Measurements from ENCODE around the gene LINGO1. TPM values are rescaled to one million over a fixed set of nuclear protein-coding genes. Genes with fewer than 3 reads are reported as not detected.

LINGO1 gene
- total and polyA plus RNA-seq, 9 of the 15 experiments (the other 6 are each of a cell fraction or from before 2014, with no cell fraction given) = 0.07 to 15.3 (median 2.1) TPM

- H3K27me3 ChIP-seq (ENCODE audit: control insufficient read depth in 2 of 2, insufficient read depth in 2 of 2, low read length in 2 of 2) = peaks cover 19 to 27% of the 10 kb centered on the region in 2 experiments
- H3K27ac ChIP-seq (ENCODE audit: extremely low read depth, low read depth, low read length) = no peak overlapping the region
- intact Hi-C loops (cut with micrococcal nuclease) (no loop called here), in situ Hi-C loops (cut with MboI) (no loop called here)
- no peak overlapping the region for H3K4me2 ChIP-seq (ENCODE audit: insufficient read depth, low read length)
- WGBS (ENCODE audit: insufficient coverage, low coverage, missing lambda C conversion rate) = 6% methylated on average over 2 of the region's 3 CpGs
- H3K9me3 ChIP-seq (replicated peaks; ENCODE audit: control insufficient read depth, insufficient read depth, low read depth, low read length) = no peaks in the 10 kb centered on the region; the same call in 1 of the 2 replicates
- POLR2A ChIA-PET = no interaction called here
- DNase-seq (ENCODE audit: extremely low read depth in 1 of 4, low spot score in 3 of 4) = no peak
- no peaks in the 10 kb centered on the region for H3K79me2 ChIP-seq (ENCODE audit: control insufficient read depth, insufficient read depth, low read length)
- no peak overlapping the region for H2AFZ ChIP-seq (ENCODE audit: low read depth, low read length)
- no peaks in the 10 kb centered on the region for H3K9me1 ChIP-seq (ENCODE audit: control insufficient read depth, insufficient read depth, low read length)
- no peaks in the 10 kb centered on the region for H4K20me1 ChIP-seq (replicated peaks; ENCODE audit: control insufficient read depth, insufficient read depth, low read length)
- H3K4me1 ChIP-seq (replicated peaks in 1 of 2; ENCODE audit: control insufficient read depth in 2 of 2, insufficient read depth in 2 of 2, low read length in 2 of 2) = peaks cover 5 to 8% of the 10 kb centered on the region in 2 experiments
- no TSS peak for BruUV-seq (replicated peaks)
- no peak for TF ChIP-seq ZNF780A (CRISPR knock-in tag; IDR thresholded peaks at IDR 0.05)
- no peak for TF ChIP-seq ZC3H4 (CRISPR knock-in tag; IDR thresholded peaks at IDR 0.05; ENCODE audit: borderline replicate concordance)
- CTCF ChIA-PET (ENCODE audit: low intra/inter-chr PET ratio) = no interaction called here
- no peak for ATAC-seq
- no peak overlapping the region for H3K9ac ChIP-seq (ENCODE audit: insufficient read depth in 1 of 2, low read depth in 2 of 2, low read length in 2 of 2)
- no peak for FAIRE-seq
- no peak overlapping the region for H3K4me3 ChIP-seq
- H3K36me3 ChIP-seq (ENCODE audit: control insufficient read depth, insufficient read depth, low read length) = no peaks in the 10 kb centered on the region
Observed at GRCh38 chr15:77564341-77564740, 68.4 kb downstream of the LINGO1 start.

- no TSS peak for BruUV-seq (replicated peaks)
- H3K9me3 ChIP-seq (replicated peaks; ENCODE audit: control insufficient read depth, insufficient read depth, low read depth, low read length) = no peaks in the 10 kb centered on the region; the same call in 1 of the 2 replicates
- H2AFZ ChIP-seq (ENCODE audit: low read depth, low read length) = no peak overlapping the region
- DNase-seq (ENCODE audit: extremely low read depth in 1 of 4, low spot score in 3 of 4) (no peak), ATAC-seq (peak; percentile 35; the same call in 2 of the 3 replicates), FAIRE-seq (no peak)
- in situ Hi-C loops (cut with MboI) = no loop called here
- WGBS (ENCODE audit: insufficient coverage, low coverage, missing lambda C conversion rate) = 2% methylated on average over 6 of the region's 6 CpGs
- H3K79me2 ChIP-seq (ENCODE audit: control insufficient read depth, insufficient read depth, low read length) = no peaks in the 10 kb centered on the region
- H3K27me3 ChIP-seq (ENCODE audit: control insufficient read depth in 2 of 2, insufficient read depth in 2 of 2, low read length in 2 of 2) = peaks cover 21 to 27% of the 10 kb centered on the region in 2 experiments
- POLR2A ChIA-PET = no interaction called here
- no peak overlapping the region for H3K27ac ChIP-seq (ENCODE audit: extremely low read depth, low read depth, low read length)
- H3K9me1 ChIP-seq (ENCODE audit: control insufficient read depth, insufficient read depth, low read length) = no peaks in the 10 kb centered on the region
- no peak overlapping the region for H3K9ac ChIP-seq (ENCODE audit: insufficient read depth in 1 of 2, low read depth in 2 of 2, low read length in 2 of 2)
- CTCF ChIA-PET (ENCODE audit: low intra/inter-chr PET ratio) = no interaction called here
- no peak overlapping the region for H3K4me2 ChIP-seq (ENCODE audit: insufficient read depth, low read length)
- peaks cover 0 to 4% of the 10 kb centered on the region in 2 experiments; a peak in 3 of 5 replicates for H3K4me1 ChIP-seq (replicated peaks in 1 of 2; ENCODE audit: control insufficient read depth in 2 of 2, insufficient read depth in 2 of 2, low read length in 2 of 2)
- intact Hi-C loops (cut with micrococcal nuclease) = no loop called here
- 0 out of 2 replicates have a peak, but pooled peaks cover 3% of the 10 kb centered on the region for H4K20me1 ChIP-seq (replicated peaks; ENCODE audit: control insufficient read depth, insufficient read depth, low read length)
- H3K4me3 ChIP-seq = no peak overlapping the region
- H3K36me3 ChIP-seq (ENCODE audit: control insufficient read depth, insufficient read depth, low read length) = no peaks in the 10 kb centered on the region
- TF ChIP-seq PBX2 (CRISPR knock-in tag; IDR thresholded peaks at IDR 0.05; ENCODE audit: low read depth) = no peak
- TF ChIP-seq PBX2 (tag; conservative IDR thresholded peaks at IDR 0.05; ENCODE audit: low read depth) = peak; percentile 72
- TF ChIP-seq RAD21 (CRISPR knock-in tag; conservative IDR thresholded peaks at IDR 0.05 in 1 of 2, IDR thresholded peaks at IDR 0.05 in 1 of 2) = no peak
- TF ChIP-seq MAZ (CRISPR knock-in tag; conservative IDR thresholded peaks at IDR 0.05 in 1 of 2, IDR thresholded peaks at IDR 0.05 in 1 of 2) = no peak
- peak; percentile 17; the same call in 1 of the 2 replicates for TF ChIP-seq TFAP4 (CRISPR knock-in tag; IDR thresholded peaks at IDR 0.05; ENCODE audit: borderline replicate concordance)
- TF ChIP-seq ETV6 (IDR thresholded peaks at IDR 0.05; ENCODE audit: borderline replicate concordance in 1 of 2, low read depth in 2 of 2, low read length in 1 of 2) = no peak
- TF ChIP-seq ETV6 (CRISPR knock-in tag; IDR thresholded peaks at IDR 0.05; ENCODE audit: borderline replicate concordance) = no peak
- TF ChIP-seq ZNF507 (tag; conservative IDR thresholded peaks at IDR 0.05) = no peak
- TF ChIP-seq ZNF830 (CRISPR knock-in tag; IDR thresholded peaks at IDR 0.05) = no peak
Observed at GRCh38 chr15:77563623-77564156, 69.0 kb downstream of the LINGO1 start.
